K562 (cell line): ENCODE results near the gene QRICH1.

Source experiments
- BDP1 ChIP-seq: IDR thresholded peaks from 3 replicates; pipeline ENCODE4 v1.6.1; 2011; ENCODE audit not compliant: insufficient read length, insufficient read depth
- CBX8 ChIP-seq: fragments of 200-600 bp; sonication (generic); IDR thresholded peaks from 2 replicates; pipeline ENCODE4 v1.6.1; 2012; ENCODE audit warnings: borderline replicate concordance, mixed run types, low read depth, mild to moderate bottlenecking, moderate library complexity, mixed read lengths, low read length, control low read depth, inconsistent platforms; ENCODE audit not compliant: poor library complexity, severe bottlenecking; ENCODE audit errors: extremely low read depth
- GABPA ChIP-seq: fragments of 200-800 bp; sonication (Bioruptor generic); conservative IDR thresholded peaks from 2 replicates; pipeline ENCODE4 v1.6.1; 2016; ENCODE audit warnings: low read depth, missing genetic modification characterization, missing compliant biosample characterization
- IRF2 ChIP-seq: sonication (generic); formaldehyde crosslinking; IDR thresholded peaks from 2 replicates; pipeline ENCODE4 v1.8.1; 2022; ENCODE audit warnings: mild to moderate bottlenecking, missing genetic modification reagents
- NBN ChIP-seq: fragments of 450-650 bp; IDR thresholded peaks from 2 replicates; pipeline ENCODE4 v1.6.1; 2016; ENCODE audit warnings: low read depth, mild to moderate bottlenecking
- TAF1 ChIP-seq: IDR thresholded peaks from 2 replicates; pipeline ENCODE4 v1.6.1; 2011; ENCODE audit warnings: mild to moderate bottlenecking, low read length, moderate library complexity; ENCODE audit not compliant: insufficient read depth, control insufficient read depth, severe bottlenecking; ENCODE audit errors: extremely low read depth
- TCF7L2 ChIP-seq: fragments of 150-350 bp; IDR thresholded peaks from 2 replicates; pipeline ENCODE4 v1.6.1; 2016; ENCODE audit warnings: low read depth, mild to moderate bottlenecking, low read length, moderate library complexity
- ZNF76 ChIP-seq: fragments of 250-450 bp; sonication (Bioruptor Pico); IDR thresholded peaks from 2 replicates; pipeline ENCODE4 v1.4.0; 2020; ENCODE audit warnings: mild to moderate bottlenecking, moderate library complexity, borderline replicate concordance
- TF ChIP-seq, protein P1 (sequence below): sonication (generic); formaldehyde crosslinking; IDR thresholded peaks from 2 replicates; pipeline ENCODE4 v1.9.0; 2022; ENCODE audit warnings: mild to moderate bottlenecking, missing genetic modification reagents
- TF ChIP-seq, protein P2 (sequence below): sonication (generic); formaldehyde crosslinking; IDR thresholded peaks from 2 replicates; pipeline ENCODE4 v1.8.0; 2022; ENCODE audit warnings: mild to moderate bottlenecking, missing genetic modification reagents
- TF ChIP-seq, protein P3 (sequence below): fragments of 250-450 bp; sonication (Bioruptor Pico); IDR thresholded peaks from 2 replicates; pipeline ENCODE4 v1.5.0; 2022; ENCODE audit warnings: mild to moderate bottlenecking
- TF ChIP-seq, protein P4 (sequence below), 3 experiments: IDR thresholded peaks in 2 of 3; conservative IDR thresholded peaks in 1 of 3; 2 replicates each; pipeline ENCODE4 v1.5.1; 2011 to 2012; ENCODE audit warnings: low read length in 3 of 3, mild to moderate bottlenecking in 3 of 3, control low read depth in 2 of 3, improper control_type of control experiment in 1 of 3, inconsistent platforms in 1 of 3, low read depth in 1 of 3, mixed read lengths in 1 of 3, moderate library complexity in 1 of 3; ENCODE audit not compliant: insufficient read depth in 2 of 3
- TF ChIP-seq, protein P5 (sequence below), 2 experiments: fragments of 200-800 bp in 1 of 2; sonication (Bioruptor generic) in 1 of 2; sonication (generic) in 1 of 2; formaldehyde crosslinking in 1 of 2; IDR thresholded peaks in 1 of 2; conservative IDR thresholded peaks in 1 of 2; 2 replicates each; pipeline versions ENCODE4 v1.5.0 to v1.6.1; 2016 to 2020; ENCODE audit warnings: missing compliant biosample characterization in 1 of 2, missing genetic modification characterization in 1 of 2, missing genetic modification reagents in 1 of 2
- TF ChIP-seq, protein P6 (sequence below), 2 experiments: fragments of 450-650 bp in 1 of 2; sonication (generic) in 1 of 2; formaldehyde crosslinking; conservative IDR thresholded peaks; 2 replicates each; pipeline versions ENCODE4 v1.4.0 to v1.8.1; 2020 to 2022; ENCODE audit warnings: mild to moderate bottlenecking in 1 of 2, missing genetic modification reagents in 1 of 2

DNA sequence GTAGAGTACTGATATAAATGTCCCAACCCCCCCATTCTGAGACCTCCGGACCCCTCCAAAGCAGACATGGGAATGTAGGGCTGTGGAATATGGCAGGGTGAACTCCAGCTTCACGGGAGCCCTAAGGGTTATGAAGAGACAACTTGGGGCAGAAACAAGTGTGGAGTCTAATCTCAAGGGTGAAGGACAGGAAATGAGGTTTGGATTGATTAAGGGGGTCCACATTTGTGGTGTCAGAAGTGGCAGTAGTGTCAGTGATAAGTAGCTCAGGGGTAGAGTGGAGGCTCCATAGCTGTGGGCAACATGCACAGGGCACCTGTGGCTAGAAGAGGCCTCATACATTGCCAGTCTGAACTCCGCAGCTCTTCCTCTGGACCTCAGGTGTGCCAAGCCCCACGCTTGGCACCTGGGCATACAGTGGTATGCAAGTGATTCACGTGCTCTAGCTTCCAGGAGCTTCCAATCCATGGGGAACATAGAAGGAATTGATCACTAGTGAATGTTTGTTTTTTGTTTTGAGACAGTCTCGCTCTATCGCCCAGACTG, 108.0 kb downstream of the QRICH1 start:
- no peak for TF ChIP-seq BDP1
- TF ChIP-seq GABPA (tag) = no peak
- TF ChIP-seq, protein P1, sequence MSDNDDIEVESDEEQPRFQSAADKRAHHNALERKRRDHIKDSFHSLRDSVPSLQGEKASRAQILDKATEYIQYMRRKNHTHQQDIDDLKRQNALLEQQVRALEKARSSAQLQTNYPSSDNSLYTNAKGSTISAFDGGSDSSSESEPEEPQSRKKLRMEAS (CRISPR knock-in tag) = no peak
- TF ChIP-seq NBN = no peak
- TF ChIP-seq, protein P2, sequence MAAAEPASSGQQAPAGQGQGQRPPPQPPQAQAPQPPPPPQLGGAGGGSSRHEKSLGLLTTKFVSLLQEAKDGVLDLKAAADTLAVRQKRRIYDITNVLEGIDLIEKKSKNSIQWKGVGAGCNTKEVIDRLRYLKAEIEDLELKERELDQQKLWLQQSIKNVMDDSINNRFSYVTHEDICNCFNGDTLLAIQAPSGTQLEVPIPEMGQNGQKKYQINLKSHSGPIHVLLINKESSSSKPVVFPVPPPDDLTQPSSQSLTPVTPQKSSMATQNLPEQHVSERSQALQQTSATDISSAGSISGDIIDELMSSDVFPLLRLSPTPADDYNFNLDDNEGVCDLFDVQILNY (CRISPR knock-in tag) = no peak
- no peak for TF ChIP-seq TAF1
- TF ChIP-seq CBX8 = no peak
- no peak for TF ChIP-seq IRF2
- TF ChIP-seq, protein P3, sequence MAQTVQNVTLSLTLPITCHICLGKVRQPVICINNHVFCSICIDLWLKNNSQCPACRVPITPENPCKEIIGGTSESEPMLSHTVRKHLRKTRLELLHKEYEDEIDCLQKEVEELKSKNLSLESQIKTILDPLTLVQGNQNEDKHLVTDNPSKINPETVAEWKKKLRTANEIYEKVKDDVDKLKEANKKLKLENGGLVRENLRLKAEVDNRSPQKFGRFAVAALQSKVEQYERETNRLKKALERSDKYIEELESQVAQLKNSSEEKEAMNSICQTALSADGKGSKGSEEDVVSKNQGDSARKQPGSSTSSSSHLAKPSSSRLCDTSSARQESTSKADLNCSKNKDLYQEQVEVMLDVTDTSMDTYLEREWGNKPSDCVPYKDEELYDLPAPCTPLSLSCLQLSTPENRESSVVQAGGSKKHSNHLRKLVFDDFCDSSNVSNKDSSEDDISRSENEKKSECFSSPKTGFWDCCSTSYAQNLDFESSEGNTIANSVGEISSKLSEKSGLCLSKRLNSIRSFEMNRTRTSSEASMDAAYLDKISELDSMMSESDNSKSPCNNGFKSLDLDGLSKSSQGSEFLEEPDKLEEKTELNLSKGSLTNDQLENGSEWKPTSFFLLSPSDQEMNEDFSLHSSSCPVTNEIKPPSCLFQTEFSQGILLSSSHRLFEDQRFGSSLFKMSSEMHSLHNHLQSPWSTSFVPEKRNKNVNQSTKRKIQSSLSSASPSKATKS = no peak
- TF ChIP-seq, protein P4, sequence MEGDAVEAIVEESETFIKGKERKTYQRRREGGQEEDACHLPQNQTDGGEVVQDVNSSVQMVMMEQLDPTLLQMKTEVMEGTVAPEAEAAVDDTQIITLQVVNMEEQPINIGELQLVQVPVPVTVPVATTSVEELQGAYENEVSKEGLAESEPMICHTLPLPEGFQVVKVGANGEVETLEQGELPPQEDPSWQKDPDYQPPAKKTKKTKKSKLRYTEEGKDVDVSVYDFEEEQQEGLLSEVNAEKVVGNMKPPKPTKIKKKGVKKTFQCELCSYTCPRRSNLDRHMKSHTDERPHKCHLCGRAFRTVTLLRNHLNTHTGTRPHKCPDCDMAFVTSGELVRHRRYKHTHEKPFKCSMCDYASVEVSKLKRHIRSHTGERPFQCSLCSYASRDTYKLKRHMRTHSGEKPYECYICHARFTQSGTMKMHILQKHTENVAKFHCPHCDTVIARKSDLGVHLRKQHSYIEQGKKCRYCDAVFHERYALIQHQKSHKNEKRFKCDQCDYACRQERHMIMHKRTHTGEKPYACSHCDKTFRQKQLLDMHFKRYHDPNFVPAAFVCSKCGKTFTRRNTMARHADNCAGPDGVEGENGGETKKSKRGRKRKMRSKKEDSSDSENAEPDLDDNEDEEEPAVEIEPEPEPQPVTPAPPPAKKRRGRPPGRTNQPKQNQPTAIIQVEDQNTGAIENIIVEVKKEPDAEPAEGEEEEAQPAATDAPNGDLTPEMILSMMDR (IDR thresholded peaks at IDR 0.05 in 2 of 3, conservative IDR thresholded peaks at IDR 0.05 in 1 of 3; ENCODE audit: insufficient read depth in 2 of 3, low read depth in 1 of 3, low read length in 3 of 3) = no peak
- TF ChIP-seq, protein P5, sequence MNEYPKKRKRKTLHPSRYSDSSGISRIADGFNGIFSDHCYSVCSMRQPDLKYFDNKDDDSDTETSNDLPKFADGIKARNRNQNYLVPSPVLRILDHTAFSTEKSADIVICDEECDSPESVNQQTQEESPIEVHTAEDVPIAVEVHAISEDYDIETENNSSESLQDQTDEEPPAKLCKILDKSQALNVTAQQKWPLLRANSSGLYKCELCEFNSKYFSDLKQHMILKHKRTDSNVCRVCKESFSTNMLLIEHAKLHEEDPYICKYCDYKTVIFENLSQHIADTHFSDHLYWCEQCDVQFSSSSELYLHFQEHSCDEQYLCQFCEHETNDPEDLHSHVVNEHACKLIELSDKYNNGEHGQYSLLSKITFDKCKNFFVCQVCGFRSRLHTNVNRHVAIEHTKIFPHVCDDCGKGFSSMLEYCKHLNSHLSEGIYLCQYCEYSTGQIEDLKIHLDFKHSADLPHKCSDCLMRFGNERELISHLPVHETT (CRISPR knock-in tag; conservative IDR thresholded peaks at IDR 0.05 in 1 of 2, IDR thresholded peaks at IDR 0.05 in 1 of 2) = no peak
- no peak for TF ChIP-seq TCF7L2
- TF ChIP-seq, protein P6, sequence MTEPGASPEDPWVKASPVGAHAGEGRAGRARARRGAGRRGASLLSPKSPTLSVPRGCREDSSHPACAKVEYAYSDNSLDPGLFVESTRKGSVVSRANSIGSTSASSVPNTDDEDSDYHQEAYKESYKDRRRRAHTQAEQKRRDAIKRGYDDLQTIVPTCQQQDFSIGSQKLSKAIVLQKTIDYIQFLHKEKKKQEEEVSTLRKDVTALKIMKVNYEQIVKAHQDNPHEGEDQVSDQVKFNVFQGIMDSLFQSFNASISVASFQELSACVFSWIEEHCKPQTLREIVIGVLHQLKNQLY (CRISPR knock-in tag; conservative IDR thresholded peaks at IDR 0.05) = no peak
- no peak for TF ChIP-seq ZNF76
